HepG2 (cell line): ENCODE data around the gene MAPK13.
A peak's percentile ranks its signal among the peaks of the same experiment; 100 is the strongest.

Source experiments
- ESRRA ChIP-seq: sonication (generic); formaldehyde crosslinking; IDR thresholded peaks from 2 replicates; pipeline ENCODE4 v1.5.1; 2020; ENCODE audit warnings: mild to moderate bottlenecking, low read depth, missing genetic modification reagents
- HDAC2 ChIP-seq: sonication (generic); formaldehyde crosslinking; IDR thresholded peaks from 2 replicates; pipeline ENCODE4 v1.4.0; 2020; ENCODE audit warnings: missing genetic modification reagents
- PHB2 ChIP-seq: fragments of 450-650 bp; IDR thresholded peaks from 2 replicates; pipeline ENCODE4 v1.6.1; 2018; ENCODE audit not compliant: partially characterized antibody
- POLR2AphosphoS5 ChIP-seq: IDR thresholded peaks from 2 replicates; pipeline ENCODE4 v1.6.1; 2012; ENCODE audit warnings: low read depth, low read length
- SP4 ChIP-seq: sonication (generic); formaldehyde crosslinking; IDR thresholded peaks from 2 replicates; pipeline ENCODE4 v1.8.1; 2023; ENCODE audit warnings: mild to moderate bottlenecking, missing genetic modification reagents
- ZBTB10 ChIP-seq: sonication (generic); formaldehyde crosslinking; IDR thresholded peaks from 2 replicates; pipeline ENCODE4 v1.4.0; 2020; ENCODE audit warnings: missing genetic modification reagents, borderline replicate concordance
- ZBTB33 ChIP-seq: sonication (generic); formaldehyde crosslinking; IDR thresholded peaks from 2 replicates; pipeline ENCODE4 v1.4.0; 2020; ENCODE audit warnings: missing genetic modification reagents
- ZNF143 ChIP-seq: sonication (generic); formaldehyde crosslinking; IDR thresholded peaks from 2 replicates; pipeline ENCODE4 v1.4.0; 2020; ENCODE audit warnings: missing genetic modification reagents

- TF ChIP-seq POLR2AphosphoS5 (peak; percentile 67; the same call in 1 of the 2 replicates), ZBTB33 (CRISPR knock-in tag) (no peak), ZBTB10 (no peak), ESRRA (no peak), ZNF143 (CRISPR knock-in tag) (no peak), HDAC2 (CRISPR knock-in tag) (no peak), SP4 (CRISPR knock-in tag) (no peak), PHB2 (no peak)
Observed at GRCh38 chr6:36129941-36130666, at the start of gene MAPK13.
